A549 treated with CpdA at 1 μM for 4 hours (cell line): Measurements from ENCODE around the gene PLA1A. TPM values are rescaled to one million over a fixed set of nuclear protein-coding genes. Genes with fewer than 3 reads are reported as not detected.

Experiments used
- total RNA-seq: library from RNA; stranded (reverse); fragments of 200-300 nt; extraction: Qiagen RNA extraction; gene quantifications from 5 replicates; pipeline ENCODE4 v1.2.3, GENCODE V29; 2022; ENCODE audit warnings: low read depth

The PLA1A gene, protein sequence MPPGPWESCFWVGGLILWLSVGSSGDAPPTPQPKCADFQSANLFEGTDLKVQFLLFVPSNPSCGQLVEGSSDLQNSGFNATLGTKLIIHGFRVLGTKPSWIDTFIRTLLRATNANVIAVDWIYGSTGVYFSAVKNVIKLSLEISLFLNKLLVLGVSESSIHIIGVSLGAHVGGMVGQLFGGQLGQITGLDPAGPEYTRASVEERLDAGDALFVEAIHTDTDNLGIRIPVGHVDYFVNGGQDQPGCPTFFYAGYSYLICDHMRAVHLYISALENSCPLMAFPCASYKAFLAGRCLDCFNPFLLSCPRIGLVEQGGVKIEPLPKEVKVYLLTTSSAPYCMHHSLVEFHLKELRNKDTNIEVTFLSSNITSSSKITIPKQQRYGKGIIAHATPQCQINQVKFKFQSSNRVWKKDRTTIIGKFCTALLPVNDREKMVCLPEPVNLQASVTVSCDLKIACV
- 0.33 to 0.50 TPM (median 0.37 TPM) in 4 of 5 replicates, not detected in the other for total RNA-seq

DNA sequence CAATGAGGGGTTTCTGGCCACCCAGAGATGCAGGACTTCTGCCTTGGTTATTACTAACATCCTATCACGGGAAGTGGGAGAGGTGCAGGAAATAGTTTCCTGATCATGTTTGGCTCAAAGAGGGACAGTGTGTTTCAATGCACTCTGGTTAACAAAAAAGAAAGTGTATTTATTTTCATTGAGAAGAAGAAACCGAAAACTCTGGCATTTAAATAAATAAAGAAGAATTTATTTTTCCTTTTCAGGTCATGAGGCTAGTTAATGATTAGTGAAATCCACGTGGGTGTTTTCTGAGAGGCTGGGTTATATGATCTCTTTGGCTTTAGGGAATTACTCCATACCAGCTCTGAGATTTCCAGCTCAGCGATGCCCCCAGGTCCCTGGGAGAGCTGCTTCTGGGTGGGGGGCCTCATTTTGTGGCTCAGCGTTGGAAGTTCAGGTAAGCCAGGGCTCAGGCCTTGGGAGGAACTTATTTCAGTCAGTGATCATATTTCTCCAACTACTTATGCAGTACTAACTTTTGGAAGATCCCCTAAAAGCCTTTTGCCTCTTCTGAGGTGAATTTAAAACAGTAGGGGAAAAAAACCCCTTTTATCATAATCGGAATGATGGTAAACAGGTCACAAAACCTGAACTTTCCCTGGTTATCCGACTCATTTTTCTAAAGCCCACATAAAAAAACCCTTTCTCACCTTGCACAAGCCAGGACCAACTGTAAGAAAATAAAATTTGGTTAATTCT, at the start of gene PLA1A:
Gene PLA1A, plus strand, starts transcription at position 338 of the 741 bp plus-strand sequence. Its CDS starts 29 bp downstream, at position 367.

DNA sequence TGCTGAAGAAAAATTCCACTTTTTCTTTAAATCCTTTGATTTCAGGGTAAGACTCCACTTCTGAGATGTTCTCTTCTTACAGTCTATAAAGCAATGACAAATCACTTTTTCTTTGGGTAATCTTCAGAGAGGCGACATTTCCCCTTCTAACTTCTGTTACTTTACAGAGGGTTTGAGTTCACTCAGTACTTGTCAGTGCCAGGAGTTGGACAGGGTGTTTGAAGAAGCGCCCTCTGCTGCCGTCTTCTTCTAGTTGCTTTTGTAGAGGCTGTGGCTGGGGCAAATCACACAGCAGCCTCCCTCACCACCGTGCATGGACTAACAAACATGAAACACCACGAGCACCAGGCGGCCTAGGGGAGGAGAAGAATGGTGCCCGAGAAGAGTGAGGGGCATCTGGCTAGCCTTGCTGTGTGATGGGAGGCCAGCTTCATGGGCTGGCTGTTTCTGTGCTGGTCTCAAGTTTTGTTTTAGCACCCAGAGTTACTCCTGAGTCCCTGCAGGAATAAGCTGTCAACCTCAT, 38.2 kb upstream of the PLA1A start, which contains the start of gene CD80:
Gene CD80, minus strand, starts transcription at position 174 of the 523 bp plus-strand sequence. CDS start 1,886 bp downstream, outside the sequence.

DNA sequence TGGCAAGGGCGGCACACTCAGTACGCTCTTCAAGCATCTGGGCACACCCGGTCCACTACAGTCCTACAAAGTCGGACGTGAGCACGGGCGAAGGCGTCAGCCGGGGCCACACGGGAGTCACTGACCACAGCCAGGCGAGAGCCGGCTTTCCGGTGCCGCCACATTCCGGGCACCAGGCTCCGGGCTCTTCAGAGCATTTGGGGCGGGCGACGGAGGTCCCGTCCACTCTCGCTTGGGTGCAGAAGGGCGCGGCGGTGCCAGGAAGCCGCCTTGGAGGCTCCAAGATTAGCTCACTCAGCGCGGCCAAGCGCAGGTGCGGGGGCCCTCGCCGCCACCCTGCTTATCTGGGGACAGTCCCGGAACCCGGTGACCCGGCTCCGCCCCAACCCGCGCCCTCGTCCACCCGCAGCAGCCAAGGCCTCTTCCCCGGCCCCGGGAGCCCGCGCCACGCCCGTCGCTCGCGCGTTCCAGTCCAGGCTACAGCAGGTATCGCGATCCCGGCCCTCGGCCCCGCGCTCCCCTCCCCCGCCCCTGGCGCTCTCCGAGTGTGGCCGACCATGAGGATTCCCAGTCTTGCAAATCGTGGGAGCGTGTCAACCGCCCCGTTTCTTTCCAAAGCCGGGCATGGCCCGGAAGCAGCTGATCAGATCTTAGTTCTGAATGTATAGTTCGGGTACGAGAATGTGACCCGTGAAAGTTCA, 18.2 kb upstream of the PLA1A start, which contains the start of gene ADPRH:
Gene ADPRH, plus strand, starts transcription at position 127 of the 701 bp plus-strand sequence. CDS start 2,678 bp downstream, outside the sequence.

DNA sequence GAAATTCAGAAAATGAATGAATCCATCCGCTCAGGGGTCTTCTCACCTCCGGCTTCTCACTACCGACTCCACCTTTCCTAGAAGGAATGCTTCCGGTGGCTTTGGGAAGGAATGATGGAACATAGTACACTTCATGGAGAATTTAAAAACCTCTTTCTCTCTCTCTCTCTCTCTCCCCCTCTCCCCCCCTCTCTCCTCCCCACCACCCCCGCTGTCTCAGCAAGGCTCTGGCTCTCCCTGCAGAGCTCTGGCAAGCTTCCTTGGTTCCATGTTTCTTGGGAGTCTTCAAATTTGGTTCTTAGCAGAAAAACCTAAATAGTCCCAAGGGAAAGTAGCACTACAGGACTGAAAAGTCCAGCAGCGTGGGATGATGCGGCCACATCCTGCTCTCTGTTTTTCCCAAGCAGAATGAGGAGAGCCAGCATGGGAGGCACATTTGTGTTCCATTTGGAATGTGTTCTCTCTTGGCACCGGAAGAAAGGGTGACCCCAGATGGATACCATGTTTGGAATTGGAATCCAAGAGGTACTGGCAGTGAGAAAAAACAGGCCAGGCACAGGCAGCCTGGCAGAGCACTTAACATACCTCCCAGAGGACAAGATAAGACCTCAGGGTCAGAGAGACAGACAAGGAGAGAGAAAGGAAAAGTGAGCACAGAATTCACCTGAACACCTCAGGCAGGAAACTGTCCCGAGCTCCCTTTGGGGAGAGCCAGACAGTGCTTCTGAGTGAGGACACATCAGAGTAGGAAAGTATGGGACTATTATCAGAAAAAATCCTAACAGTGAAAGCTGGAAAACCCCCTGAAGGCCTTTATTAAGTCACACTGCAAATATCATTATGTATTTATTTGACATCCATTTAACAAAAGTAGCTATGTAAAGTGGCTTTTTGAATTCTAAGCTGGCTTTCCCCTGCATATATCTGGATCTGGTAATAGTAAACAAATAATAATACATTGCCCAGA, 63.1 kb downstream of the PLA1A start, which contains the start of gene POPDC2:
Gene POPDC2, minus strand, starts transcription at position 116 of the 967 bp plus-strand sequence. CDS start 166 bp downstream, outside the sequence.

DNA sequence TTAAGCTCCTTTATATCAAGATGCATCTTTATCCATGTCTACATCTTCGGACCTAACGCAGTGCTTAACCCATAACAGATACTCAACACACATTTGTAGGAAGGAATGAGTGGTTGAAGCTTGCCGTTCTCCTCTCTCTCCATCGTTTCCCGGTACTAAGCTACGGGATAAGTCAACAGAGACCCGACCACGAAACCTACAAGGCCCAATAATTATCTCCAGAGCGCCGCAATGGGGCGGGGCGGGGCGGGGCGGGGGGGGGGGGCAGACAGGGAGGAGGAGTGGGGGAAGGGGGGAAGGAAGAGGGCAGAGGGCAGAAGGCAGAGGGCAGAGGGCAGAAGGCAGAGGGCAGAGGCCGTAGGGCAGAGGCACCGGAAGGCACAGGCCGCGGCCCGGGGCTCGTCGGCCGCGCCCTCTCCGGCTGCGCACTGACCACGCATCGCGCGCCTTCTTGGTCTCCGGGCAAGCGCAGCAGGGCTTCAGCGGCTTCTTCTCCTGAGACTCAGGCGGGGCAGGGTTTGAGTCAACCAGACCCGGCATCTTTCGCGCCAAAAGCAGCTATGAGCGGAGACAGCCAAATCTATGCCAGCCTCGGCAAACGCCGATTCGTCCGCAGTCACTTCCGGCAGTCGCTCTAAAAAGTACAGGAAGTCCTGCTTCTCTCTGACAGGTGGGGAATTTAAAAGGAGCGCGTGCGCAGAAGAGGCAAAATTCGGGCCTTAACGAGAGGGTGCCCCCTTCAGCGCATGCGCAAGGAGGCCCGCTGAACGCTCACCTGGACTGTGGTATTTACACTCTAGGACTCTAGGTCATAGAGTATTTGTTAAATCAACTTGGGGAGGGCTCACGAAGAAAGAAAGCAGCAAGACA, 79.3 kb downstream of the PLA1A start, which contains the start of gene COX17:
Gene COX17, minus strand, starts transcription at position 636 of the 870 bp plus-strand sequence. Its CDS starts 96 bp downstream, at position 540.

Other genes starting within 250 kb of the PLA1A start
- 21.9 to 32.8 TPM (median 28.4 TPM) in 5 replicates for gene TMEM39A, start 134.3 kb upstream of the PLA1A start, total RNA-seq
- 9.1 to 9.8 TPM (median 9.5 TPM) in 5 replicates for gene POGLUT1, start 128.9 kb upstream of the PLA1A start, total RNA-seq
- 68.0 to 91.0 TPM (median 83.6 TPM) in 5 replicates for gene TIMMDC1, start 99.3 kb upstream of the PLA1A start, total RNA-seq
- gene CD80, start 38.3 kb upstream of the PLA1A start, total RNA-seq, result not detected in 5 replicates
- gene ADPRH, start 18.4 kb upstream of the PLA1A start, total RNA-seq, result 2.8 to 3.8 TPM (median 2.9 TPM) in 5 replicates
- 0.18 to 0.37 TPM (median 0.22 TPM) in 4 of 5 replicates, not detected in the other for gene POPDC2, start 62.7 kb downstream of the PLA1A start, total RNA-seq
- 98.4 to 137 TPM (median 112 TPM) in 5 replicates for gene COX17, start 79.5 kb downstream of the PLA1A start, total RNA-seq
- gene CFAP91, start 105.1 kb downstream of the PLA1A start, total RNA-seq, result 0.21 to 0.40 TPM (median 0.34 TPM) in 3 of 5 replicates, not detected in the others
- not detected in 5 replicates for gene NR1I2, start 184.2 kb downstream of the PLA1A start, total RNA-seq